ENCODE results near the gene MCOLN1.

The MCOLN1 gene

DNA sequence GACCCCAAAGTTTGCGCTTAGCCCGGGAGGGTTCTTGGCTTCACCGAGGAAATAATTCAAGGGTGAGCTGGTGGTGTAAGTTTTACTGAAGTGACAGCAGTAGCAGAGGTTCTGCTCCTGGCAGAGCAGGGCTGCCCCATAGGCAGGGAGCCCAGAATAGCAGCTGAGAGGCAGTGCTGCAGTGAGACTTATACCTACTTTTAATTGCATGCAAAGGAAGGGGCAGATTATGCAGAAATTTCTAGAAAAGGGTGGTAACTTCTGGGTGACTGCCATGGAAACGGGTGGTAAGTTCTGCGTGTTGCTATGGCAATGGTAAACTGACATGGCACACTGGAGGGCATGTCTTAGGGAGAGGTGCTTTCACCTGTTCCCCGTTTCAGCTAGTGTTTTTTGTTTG is 55.7 kb downstream of the MCOLN1 start:
- no peak for DNase-seq

DNA sequence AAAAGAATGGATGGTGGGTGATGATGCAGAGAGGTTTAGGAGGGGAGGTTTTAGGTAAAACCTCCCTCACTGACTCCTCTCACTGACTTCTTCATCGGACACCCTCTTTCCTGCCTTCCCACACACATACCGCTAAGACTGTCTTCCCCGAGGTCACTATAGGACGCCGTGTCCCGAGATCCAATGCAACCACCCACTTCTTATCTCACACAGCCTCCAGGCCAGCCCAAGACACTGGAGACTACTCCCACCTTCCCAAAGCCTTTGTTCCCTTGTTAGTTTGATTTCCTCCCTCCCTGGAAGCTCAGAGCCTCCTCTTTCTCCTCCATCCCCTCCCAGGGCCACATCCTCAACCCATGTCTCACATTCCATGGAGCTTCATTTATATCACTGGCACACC is 56.8 kb downstream of the MCOLN1 start:
- DNase-seq: no peak

DNA sequence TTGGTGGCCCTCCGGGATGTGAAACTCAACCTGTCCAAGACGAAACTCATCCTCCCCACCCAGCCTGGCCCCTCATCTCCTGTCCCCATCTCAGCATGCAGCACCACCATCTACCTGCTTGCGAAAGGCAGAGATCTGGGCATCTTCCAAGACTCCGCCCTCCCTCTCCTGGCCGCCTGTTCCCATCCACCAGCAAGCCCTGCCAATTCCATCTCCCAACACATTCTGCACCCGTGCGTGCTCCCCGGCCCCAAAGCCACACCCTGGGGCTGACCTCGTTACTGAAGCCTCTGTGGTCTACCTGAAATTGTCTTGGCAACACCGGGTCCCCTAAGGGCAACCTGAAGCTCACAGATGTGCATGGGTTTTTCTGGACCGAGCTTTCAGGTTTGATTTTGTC is 60.0 kb downstream of the MCOLN1 start:
- no peak for DNase-seq
